22Rv1 (cell line): ENCODE data around the gene DHRS9.

Source experiments
- ZFX ChIP-seq: fragments of 450-650 bp; IDR thresholded peaks from 2 replicates; pipeline ENCODE4 v1.6.1; 2017; ENCODE audit warnings: antibody characterized with exemption, borderline replicate concordance
- TF ChIP-seq, protein P1 (sequence below): fragments of 450-650 bp; IDR thresholded peaks from 2 replicates; pipeline ENCODE4 v1.5.1; 2017; ENCODE audit warnings: mild to moderate bottlenecking

DNA sequence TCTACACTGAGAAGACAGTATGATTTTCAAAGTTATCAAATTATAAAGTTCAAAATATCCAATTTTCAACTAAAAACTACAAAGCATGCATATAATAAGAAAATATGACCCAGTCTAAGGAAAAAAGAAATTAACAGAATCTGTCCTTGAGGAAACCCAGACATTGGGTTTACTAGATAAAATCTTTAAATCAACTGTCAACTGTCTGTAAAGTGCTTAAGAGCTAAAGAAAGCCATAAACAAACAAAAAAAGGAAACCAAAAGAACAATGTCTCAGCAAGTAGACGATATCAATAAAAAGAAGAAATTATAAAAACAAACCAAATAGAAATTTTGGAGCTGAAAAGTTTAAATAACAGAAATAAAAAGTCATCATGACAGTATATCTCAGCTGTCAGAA, 27.8 kb upstream of the DHRS9 start:
- TF ChIP-seq, protein P1, sequence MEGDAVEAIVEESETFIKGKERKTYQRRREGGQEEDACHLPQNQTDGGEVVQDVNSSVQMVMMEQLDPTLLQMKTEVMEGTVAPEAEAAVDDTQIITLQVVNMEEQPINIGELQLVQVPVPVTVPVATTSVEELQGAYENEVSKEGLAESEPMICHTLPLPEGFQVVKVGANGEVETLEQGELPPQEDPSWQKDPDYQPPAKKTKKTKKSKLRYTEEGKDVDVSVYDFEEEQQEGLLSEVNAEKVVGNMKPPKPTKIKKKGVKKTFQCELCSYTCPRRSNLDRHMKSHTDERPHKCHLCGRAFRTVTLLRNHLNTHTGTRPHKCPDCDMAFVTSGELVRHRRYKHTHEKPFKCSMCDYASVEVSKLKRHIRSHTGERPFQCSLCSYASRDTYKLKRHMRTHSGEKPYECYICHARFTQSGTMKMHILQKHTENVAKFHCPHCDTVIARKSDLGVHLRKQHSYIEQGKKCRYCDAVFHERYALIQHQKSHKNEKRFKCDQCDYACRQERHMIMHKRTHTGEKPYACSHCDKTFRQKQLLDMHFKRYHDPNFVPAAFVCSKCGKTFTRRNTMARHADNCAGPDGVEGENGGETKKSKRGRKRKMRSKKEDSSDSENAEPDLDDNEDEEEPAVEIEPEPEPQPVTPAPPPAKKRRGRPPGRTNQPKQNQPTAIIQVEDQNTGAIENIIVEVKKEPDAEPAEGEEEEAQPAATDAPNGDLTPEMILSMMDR, result no peak
- TF ChIP-seq ZFX, result no peak
